Activated CD4-positive, alpha-beta T cell treated with anti-CD3 and anti-CD28 coated beads, Interleukin-2, amount 50 U/mL, for 1 hour (primary cell): ENCODE measurements around the gene HOXD3.

Source experiments
- DNase-seq: peaks from one replicate; pipeline ENCODE4 v3.0.0-alpha.2; 2020

HOXD3 gene

DNA sequence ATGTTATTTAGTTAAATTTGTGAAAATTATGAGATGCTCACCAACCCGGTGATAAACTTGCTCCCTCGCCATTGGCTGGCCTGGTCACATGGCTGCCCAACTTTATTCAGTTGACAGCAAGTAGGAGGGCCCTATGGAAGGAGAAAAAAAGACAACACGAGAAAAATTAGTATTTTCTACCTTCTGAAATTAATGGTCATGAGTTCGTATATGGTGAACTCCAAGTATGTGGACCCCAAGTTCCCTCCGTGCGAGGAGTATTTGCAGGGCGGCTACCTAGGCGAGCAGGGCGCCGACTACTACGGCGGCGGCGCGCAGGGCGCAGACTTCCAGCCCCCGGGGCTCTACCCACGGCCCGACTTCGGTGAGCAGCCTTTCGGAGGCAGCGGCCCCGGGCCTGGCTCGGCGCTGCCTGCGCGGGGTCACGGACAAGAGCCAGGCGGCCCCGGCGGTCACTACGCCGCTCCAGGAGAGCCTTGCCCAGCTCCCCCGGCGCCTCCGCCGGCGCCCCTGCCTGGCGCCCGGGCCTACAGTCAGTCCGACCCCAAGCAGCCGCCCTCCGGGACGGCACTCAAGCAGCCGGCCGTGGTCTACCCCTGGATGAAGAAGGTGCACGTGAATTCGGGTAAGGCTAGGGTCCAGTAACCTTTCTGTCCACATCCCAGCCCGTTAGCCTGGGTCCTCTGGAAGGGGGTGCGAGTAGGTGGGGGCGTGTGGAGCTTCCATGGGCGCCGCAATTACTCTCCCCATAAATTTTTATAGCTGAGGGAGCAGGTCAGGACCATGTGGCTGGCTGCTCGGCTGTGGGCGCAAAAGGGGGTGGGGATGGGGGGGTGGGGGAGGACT, 5.4 kb upstream of the HOXD3 start, which contains the start of gene HOXD4:
TSS of gene HOXD4 (plus strand) at position 109 of the 846 bp plus-strand sequence. CDS start at position 193, 84 bp downstream.
- DNase-seq, result no peak

DNA sequence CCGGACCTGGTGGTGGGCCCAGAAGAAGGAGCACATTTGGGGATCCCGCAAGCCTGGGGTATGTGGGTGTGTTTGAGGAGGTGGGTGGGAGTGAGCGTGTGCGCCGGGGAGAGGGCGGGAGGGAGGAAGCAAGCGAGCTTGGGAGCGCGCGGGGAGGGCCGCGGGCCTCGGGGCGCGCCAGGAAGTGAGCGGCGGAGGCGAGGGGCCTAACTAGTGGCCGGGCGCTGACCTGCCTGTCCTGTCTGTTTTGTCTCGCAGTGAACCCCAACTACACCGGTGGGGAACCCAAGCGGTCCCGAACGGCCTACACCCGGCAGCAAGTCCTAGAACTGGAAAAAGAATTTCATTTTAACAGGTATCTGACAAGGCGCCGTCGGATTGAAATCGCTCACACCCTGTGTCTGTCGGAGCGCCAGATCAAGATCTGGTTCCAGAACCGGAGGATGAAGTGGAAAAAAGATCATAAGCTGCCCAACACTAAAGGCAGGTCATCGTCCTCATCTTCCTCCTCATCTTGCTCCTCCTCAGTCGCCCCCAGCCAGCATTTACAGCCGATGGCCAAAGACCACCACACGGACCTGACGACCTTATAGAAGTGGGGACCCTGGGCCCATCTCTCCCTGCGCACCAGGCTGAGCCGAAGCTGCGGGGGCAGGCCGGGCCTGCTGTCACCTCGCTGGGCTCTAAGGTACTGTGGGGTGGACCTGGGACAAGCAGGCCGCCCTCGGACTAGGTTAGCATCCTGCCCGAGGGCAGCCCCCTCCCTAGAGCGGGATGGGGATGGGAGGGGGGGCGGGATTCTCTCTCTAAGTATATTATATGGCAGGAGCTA, 4.5 kb upstream of the HOXD3 start:
- DNase-seq, result no peak

DNA sequence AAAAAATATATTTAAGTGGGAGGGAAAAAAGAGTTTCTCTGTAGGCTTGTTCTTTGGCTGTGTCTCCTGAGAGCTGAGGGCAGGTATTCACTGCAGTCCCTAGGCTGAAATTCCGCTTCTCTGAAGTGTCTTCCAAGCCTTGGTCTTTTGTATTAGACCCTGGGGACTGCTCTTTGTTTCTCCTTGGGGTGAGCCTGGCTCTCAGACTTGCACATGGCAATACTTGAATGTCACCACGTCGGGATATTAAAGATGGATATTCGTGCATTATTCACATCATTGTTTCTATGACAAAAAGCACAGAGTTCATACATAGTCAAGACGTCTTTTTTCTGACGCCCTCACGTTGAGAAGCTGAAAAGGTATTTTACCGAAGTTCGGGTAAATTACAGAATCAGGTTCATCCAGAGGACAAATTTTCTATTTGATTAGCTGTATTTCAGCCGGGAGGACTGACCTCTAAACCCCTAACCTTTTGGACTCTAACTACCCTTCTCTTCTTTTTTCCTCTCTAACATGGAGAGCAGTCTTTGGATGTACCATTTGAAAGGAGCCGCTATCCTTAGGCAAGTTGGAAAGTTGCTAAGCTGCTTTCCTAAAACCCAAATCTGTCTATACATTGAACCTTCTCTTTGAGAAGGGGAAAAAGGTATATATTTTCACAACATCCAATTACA, 2.4 kb upstream of the HOXD3 start:
- DNase-seq, result no peak

DNA sequence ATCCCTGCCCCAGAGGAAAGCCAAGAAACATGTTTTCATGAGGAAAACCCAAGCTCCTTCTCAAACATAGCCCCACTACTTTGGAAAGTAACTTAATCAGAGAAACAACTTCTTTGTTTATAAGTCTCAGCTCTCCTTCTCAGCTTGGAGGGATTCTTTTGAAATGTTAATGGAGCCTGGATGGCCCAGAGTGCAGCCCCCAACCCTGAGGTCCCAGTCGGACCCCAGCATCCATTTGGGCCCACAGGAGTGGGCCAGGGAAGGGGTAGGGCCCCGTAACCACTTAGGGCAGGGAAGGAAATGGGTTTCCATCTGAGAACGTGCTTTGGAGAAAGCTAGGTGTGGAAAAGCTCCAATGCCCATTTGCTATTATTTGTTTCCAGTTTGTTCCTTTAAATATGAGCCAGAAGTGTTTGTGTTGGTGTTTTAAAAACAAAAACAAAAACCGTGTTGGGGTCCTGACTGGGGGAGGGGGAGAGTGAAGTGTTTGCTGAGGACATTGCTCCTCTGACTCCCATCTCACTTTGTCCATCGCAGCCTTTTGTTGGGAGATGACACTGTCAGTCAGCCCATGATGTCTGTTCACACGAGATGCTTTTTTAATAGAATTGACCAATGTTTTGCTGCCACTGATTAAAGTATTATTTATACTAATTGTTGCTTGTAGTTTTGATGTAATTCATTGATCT, 1.6 kb upstream of the HOXD3 start:
- DNase-seq, result no peak

DNA sequence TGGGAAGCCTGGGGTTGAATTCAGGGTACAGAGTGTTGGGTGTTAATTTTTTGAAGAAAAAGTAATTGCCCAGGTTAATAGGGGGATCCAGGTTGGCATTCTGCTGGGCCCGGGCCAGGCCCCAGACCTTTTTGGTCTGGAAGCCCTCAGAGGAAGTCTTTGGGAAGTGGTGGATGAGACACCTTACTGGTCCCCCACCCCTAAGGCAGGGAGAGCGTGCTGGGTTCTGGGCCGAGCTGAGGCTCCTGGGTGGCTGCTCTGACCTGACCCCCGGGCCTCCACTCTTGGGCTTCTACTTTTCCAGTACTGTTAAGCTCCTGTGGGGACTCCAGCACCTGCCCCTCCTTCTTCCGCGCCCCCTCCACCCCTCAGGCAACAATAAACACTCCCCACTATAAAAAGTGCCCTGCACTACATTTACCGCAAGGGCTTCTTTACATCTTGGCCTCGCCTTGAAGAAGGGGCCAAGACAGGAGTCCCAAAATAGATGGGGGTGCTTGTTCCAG, 753 bp upstream of the HOXD3 start:
- DNase-seq, result no peak

DNA sequence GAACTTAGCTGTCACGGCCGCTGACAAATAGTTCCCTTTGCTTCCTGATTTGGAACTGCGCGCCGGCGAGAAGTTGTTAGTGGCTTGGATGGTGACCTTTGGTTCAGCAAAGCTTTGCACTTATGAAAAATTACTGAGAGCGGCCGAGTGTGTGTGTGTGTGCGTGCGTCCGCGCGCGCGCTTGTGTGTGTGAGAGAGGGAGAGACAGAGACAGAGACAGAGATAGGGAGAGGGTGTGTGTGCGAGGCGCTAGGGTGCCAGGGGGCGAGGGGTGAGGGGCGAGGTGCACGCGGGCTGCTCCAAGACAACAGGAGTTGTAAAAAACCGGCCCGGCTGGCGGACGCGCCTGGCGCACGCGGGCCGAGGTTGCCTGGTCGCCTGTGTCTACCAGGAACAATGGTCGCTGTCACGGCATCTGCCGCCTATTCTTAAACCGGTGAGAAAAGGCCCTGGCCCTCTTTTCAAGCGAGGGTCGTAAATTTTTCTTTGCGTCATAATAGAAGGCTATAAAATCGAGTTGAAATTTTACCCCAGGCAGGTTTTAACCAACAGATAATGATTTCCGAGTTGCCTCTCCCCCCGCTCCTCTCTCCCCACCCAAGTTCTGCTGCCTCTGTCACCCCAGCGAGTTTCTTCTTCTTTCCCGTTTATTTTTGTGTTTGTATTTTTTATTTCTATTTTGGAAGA, 535 bp downstream of the HOXD3 start:
- DNase-seq, result no peak

DNA sequence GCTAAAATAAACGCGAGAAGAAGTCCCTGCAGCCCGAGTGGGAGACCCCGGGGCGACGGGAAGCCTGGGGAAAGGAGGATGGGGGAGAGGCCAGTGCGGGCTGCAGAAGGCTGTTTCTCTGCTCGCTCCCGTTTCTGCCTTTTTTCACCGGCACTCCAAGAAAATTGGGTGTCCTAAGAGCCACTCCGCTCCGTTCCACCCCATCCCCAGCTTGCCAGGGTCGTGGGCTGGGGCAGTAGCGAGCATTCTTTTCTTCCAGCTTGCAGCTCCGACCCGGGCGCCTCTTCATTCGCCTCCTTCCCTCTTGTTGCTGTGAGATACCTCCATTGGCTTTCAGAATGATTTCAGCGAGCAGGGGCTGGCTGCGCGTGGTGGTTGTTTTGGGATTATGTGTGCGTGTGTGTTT, 1.1 kb downstream of the HOXD3 start:
- no peak for DNase-seq

DNA sequence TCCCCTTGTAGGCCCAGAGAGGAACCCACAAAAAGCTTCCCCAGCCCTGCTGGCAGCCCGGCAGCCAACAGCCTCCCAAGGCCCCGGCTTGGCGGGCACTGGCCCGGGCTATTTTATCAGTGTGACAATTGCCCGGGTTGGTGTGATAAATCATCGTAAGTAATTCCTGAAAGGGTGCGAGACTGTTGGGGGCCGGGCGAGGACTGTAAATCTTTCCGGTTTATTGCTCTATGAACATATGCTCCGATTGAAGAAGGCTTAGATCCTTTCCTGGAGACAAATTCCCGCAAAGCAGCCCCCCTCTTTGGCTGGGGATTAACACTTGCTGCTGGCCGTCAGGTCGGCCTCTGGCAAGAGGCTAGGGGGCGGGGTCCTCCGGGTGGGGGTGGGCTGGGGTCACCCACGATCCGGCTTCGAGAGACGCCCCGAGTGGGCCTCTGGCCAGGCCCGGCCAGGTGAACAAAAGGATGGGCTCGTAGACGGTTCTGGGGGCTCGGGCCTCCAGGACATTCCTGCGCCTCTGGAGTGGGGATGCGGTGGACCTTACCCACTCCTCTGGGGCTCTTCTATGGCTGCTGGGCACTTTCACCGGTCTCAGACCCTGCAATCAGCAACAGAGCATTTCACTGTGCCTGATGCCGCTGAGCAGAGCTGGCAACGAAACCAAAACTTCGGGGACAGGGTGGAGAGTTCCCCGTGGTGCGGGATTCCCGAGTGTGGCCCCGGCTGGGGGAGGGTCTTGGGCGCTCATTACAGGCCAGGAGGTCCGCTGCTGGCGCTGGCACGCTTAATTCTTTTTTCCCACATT, 2.0 kb downstream of the HOXD3 start:
- DNase-seq, result no peak

DNA sequence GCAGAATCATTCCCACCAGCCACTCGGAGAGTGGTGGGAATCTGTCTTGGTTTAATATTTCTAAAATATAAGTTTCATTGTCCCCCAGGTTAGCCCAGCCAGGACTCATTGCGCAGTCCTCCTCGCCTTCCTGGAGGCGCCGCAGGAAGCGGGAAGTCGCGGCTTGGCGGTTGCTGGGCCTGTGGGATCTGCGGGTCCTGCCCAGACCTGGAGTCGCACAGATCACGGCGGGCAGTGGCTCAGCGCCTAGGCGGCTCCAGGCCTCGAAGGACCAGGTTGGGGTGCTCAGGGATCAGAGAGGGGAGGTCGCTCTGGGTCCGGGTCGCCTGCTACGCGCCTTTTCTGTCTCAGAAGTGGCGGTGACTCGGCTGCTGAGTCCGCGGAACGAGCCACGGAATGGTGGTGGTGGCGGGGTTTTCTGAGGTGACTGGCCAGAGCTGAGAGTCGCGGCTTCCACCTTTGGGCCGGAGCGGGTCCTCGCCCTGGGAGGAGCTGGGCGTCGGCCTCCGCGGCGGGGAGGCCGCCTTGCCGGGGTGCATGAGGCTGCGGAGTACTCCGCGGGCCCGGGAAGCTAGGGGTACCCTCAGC, 2.6 kb downstream of the HOXD3 start:
- no peak for DNase-seq

DNA sequence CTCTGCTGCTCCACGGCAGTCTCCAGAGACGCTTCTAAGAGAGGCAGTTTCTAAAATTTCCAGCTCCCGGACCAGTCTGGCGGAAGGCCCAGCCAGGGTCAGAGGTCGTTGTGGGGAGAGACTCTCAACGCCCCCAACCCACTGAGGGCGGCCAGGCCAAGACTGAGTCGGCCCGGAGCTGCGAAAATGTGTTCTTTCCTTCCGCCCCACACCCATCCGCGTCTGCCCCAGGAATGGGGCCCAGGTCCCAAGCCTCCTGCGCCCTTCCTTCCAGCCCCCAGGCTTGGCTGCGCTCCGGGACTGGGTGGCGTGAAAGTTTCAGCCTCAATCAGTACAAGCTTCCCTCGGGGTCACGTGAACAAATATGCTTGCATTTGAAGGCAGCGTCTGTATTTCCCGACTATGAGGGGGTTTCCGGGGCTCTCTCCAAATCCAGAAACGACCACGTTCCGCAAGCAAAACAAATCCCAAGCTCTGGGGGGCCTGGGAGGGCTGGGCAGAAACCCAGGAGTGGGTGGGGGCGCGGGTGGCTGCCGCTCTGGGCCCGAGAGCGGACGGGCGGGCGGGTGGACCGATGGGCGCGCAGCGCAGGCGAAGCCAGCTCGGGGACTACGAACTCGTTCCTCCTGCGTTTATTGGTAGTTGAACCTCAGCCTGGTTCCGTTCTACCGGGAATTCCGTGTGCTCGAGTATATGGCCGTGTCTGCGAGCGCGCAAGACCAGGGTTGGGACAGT, 3.3 kb downstream of the HOXD3 start:
- DNase-seq, result no peak

DNA sequence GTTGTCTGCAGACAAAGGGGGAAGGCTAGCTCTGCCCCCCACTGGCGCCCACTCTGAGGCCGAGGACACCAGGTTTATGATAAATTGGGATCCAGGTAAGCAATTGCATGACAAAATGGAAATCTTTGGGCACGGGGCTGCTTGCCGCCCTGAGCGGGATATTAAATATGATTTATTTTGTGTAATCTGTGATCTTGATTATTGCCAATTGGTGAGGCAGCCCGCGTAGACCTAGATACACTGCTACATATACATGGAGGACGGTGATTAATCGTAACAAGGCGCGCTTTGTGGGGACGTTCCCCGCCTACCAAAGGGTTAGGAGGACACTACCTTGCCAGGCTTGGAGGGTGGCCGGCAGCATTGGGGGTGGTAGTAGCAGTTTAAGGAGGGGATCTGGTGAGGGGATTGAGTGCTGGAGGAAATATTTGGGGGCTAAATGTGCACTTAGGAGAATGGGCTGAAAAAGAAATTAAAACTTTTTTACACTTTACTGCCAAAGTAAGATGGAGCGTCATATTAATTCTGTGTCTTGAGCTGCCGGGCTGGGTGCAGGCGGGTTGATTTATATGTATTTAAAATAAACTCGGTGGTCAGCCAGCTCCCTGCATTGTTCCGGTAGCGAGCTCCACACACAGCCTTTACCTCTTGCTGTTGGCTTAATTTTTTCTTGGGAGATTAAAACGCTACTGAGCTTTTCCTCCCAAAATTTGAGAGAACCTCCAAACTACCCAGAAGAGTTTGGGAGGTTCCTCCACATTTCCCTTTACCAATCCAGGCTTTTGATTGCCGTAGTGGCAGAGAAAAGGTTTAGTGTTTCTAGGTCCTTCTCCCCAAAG, 4.1 kb downstream of the HOXD3 start:
- DNase-seq, result no peak

DNA sequence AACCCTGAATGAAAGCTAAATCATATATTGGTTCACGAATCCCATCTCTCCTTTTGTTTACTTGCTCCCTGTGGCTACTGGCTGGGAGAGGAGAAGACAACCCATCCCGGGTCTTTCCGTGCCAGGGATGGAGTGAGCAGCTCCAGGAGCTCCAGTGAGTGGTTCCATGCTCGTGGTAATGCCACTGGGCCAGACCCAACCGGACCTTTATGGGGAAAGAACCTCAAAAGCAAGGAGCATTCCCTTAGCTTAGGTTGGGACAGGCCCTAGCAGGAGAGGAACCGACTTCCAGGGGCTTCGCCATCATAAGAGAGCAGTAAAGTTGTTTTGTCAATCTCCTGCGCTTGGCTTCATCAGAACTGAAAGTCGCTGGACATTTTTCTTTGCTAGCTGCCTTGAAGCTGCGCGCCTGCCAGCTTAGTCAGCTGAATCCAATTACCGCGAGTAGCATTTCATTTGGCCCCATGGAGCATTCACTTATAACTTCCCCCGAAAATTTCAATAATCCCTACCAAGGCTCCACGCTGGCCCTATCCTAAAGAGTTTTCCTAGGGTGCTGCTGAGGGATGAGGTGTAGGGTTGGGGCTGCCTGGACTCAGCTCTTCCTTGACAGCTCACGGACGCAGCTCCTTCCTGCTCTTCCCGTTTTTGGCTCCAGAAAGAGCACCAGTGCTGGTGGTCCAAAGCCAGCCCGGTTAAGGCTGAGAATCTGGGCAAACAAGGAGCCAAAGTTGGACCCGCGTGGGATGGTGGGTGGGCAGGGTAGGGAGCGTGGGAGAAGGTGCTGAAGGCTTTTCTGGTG, 4.9 kb downstream of the HOXD3 start:
- DNase-seq, result no peak

DNA sequence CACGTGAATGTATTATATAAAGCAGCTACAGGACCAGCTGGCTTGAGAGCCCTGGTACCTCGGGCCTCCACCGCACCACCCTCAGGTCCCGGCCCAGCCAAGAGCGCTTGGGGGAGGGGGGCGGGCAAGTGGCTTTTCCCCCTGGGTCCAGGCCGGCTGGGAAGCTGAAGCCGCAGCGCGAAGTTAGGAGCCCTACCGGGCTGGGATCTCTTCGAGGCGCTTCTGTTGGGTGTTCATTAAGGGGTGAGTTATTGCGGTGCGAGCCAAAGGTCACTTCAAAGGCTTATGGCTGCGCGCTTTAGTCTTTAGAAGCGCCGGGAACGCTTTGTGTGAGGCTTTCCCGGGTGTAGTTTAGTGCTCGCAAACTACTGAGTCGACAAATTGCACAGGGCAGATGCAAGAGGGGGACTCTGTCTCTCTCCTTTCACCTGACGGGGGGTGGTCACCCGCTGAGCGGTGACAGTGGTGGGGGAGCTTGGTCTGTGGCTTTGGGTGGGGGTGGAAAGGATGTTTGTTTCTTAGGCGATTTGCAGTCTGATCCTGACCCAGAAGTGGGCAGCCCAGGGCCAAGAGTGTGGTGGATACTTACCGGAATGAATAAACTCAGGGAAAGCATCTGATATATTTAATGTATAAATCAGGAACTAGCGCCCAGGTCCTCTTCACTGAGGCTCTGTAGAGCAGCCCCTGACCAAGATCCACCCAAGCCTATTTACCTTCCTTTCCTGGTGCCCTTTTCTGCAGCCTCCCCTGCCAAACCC, 6.0 kb downstream of the HOXD3 start:
- DNase-seq, result no peak

DNA sequence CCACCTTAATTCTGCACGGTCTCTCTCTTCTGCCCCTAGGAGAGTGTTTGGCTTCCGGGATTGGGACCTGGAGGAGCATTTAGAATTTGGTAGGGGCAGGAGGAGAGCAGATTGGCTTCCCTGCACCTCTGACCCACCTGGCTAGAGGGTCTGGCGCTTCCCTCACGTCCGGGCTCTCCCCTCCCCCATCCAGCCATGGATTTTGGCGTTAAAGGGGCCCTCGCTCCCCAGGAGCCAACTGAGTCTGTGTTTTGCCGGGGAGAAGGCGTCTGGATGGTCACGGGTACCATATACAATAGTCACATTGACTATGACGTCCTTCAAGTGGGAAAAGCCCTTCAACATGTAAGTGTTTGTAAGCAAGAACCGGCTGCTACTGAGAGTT, 6.6 kb downstream of the HOXD3 start:
- DNase-seq, result no peak

DNA sequence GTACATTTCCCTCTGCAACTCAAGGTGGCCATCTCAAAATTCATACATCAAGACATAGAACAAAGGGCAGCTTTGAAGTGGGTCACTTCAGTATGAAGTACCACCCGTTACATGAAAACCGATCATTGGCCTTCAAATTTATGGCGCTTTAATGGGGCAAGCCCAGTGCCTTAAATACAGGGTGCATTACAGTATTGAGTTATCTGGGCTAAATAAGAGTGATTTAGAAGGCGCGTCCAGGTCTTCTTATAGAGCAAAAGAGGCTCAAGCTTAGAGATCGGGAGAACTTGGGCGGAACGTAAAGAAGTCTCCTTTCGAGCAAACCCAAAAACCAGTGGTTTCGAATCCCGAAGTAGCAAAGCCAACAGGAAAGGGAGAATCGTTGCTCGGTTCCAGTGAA, 7.1 kb downstream of the HOXD3 start:
- no peak for DNase-seq

DNA sequence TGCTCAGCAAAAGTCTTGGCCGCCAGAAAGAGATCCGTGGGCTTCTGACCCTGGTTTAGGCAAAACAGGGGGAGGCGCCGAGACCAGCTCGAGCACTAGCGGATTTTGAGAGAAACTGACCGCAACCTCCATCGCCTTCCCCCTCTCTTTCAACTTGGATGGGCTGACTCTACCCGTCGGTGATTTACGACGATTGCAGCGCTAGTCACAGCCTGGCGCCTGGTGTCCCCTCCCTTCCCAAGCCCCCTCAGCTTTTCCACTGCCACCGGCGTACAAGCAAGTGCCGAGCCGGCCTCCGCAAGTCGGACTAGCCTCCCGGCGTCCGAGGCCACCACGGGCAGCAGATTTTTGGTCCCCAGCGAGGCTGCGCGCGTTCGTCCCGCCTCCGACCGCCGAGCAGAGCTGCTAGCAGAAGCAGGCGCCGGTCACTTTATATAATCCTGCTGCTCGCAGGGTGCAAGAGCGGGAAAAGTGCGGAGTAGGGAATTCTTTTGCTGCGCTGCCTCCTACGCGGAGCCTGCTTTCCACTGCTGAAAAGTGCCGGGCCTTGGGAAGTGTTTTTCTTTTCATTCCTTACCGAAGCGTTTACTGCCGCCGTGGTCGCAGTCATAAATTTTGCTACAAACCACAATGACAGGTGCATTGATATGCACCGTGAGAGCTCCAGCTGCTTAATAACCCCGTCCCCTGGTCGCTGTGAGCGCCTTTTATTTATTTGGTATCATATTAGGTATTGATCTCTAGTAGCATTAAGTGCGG, 7.7 kb downstream of the HOXD3 start:
- no peak for DNase-seq
